Nephron (organoid): ENCODE data around the gene FILIP1.

Source experiments
- H3K27ac Mint-ChIP-seq, 3 experiments: 2 replicates each; pipeline ENCODE4 v1.8.0; 2020; ENCODE audit warnings: mixed read lengths in 3 of 3, mild to moderate bottlenecking in 2 of 3, moderate library complexity in 1 of 3
- H3K27me3 Mint-ChIP-seq: 2 replicates; pipeline ENCODE4 v1.8.0; 2021; ENCODE audit warnings: low read depth, mild to moderate bottlenecking, moderate library complexity, mixed read lengths
- H3K36me3 Mint-ChIP-seq: 2 replicates; pipeline ENCODE4 v1.8.0; 2020; ENCODE audit warnings: low read depth, mixed read lengths
- H3K4me1 Mint-ChIP-seq: 2 replicates; pipeline ENCODE4 v1.8.0; 2020; ENCODE audit warnings: mixed read lengths
- H3K4me3 Mint-ChIP-seq, 3 experiments: 2 replicates each; pipeline ENCODE4 v1.8.0; 2020; ENCODE audit warnings: mild to moderate bottlenecking in 3 of 3, mixed read lengths in 3 of 3, moderate library complexity in 2 of 3
- H3K9me3 Mint-ChIP-seq: 2 replicates; pipeline ENCODE4 v1.8.0; 2020; ENCODE audit warnings: mixed read lengths
- TF ChIP-seq, protein P1 (sequence below), 3 experiments: fragments of 200-600 bp; sonication (generic); IDR thresholded peaks; one replicate each; pipeline ENCODE4 v1.5.0; 2021; ENCODE audit warnings: antibody characterized with exemption in 3 of 3; ENCODE audit not compliant: unreplicated experiment in 3 of 3

Gene FILIP1

DNA sequence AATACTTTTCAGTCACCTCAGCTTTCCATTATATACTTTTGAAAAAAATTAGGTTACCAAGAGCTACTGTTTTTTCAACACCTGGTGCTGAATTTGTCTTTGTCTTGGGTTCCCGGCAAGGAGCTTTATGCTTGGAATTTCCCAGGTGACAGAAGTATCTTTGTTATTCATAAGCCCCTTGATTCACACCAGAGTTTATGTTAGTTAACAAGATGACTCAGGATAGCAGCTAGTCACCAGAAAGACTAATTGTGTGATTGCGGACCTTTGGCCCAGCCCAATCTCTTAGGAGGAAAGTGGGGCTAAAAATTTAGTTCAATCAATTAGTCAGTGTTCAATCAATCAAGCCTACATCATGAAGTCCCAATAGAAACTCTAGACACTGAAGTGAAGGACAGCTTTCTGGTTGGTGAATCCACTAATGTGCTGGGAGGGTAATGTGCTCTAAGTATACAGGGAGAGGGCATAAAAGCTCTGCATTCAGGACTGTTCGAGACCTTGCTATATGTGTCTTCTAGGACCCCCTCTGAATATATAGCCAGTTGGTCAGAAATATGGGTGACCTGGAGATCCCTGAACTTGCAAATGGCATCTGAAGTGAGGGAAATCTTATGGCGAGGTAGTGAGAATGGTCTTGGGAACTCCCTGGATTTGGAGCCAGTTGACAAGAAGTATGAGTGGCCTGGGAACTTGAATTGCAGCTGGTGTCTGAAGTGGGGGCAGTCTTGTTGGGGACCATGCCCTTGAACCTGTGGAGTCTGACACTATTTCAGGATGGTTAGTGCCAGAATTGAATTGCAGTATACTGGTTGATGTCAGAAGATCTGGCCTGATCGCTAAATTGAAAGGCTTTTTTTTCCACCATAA is 225.2 kb downstream of the FILIP1 start:
- Mint-ChIP-seq H3K27ac (no peak overlapping the region), H3K9me3 (no peaks in the 10 kb centered on the region), H3K27me3 (no peaks in the 10 kb centered on the region), H3K4me3 (no peak overlapping the region), H3K4me1 (peaks cover 11% of the 10 kb centered on the region), H3K36me3 (peaks cover 29% of the 10 kb centered on the region)
- TF ChIP-seq, protein P1, sequence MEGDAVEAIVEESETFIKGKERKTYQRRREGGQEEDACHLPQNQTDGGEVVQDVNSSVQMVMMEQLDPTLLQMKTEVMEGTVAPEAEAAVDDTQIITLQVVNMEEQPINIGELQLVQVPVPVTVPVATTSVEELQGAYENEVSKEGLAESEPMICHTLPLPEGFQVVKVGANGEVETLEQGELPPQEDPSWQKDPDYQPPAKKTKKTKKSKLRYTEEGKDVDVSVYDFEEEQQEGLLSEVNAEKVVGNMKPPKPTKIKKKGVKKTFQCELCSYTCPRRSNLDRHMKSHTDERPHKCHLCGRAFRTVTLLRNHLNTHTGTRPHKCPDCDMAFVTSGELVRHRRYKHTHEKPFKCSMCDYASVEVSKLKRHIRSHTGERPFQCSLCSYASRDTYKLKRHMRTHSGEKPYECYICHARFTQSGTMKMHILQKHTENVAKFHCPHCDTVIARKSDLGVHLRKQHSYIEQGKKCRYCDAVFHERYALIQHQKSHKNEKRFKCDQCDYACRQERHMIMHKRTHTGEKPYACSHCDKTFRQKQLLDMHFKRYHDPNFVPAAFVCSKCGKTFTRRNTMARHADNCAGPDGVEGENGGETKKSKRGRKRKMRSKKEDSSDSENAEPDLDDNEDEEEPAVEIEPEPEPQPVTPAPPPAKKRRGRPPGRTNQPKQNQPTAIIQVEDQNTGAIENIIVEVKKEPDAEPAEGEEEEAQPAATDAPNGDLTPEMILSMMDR (IDR thresholded peaks at IDR 0.05; ENCODE audit: unreplicated experiment in 3 of 3), result no peak

DNA sequence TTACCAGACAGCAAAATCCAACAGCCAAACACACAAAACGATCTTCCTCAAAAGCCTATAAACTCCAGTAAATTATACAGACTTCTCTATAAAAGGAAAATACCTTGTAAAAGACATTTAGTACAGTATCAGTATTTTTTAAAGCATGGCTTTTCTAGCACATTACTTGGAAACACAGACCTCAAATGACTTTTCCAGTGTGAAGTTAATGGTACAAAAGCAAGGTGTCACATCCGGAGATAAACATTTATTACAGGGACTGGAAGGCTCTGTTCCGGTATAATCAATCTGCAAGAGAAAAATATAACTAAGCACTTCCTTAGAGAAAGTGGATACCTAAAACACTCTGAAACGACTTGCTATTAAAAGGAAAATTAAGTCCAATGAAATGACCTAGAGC is 226.1 kb downstream of the FILIP1 start:
- H3K27ac Mint-ChIP-seq, result no peak overlapping the region
- H3K4me1 Mint-ChIP-seq, result peaks cover 11% of the 10 kb centered on the region
- H3K4me3 Mint-ChIP-seq, result no peak overlapping the region
- H3K9me3 Mint-ChIP-seq, result no peaks in the 10 kb centered on the region
- H3K36me3 Mint-ChIP-seq, result peaks cover 31% of the 10 kb centered on the region
- H3K27me3 Mint-ChIP-seq, result no peaks in the 10 kb centered on the region
- TF ChIP-seq, protein P1 (IDR thresholded peaks at IDR 0.05; ENCODE audit: unreplicated experiment in 3 of 3), result no peak

DNA sequence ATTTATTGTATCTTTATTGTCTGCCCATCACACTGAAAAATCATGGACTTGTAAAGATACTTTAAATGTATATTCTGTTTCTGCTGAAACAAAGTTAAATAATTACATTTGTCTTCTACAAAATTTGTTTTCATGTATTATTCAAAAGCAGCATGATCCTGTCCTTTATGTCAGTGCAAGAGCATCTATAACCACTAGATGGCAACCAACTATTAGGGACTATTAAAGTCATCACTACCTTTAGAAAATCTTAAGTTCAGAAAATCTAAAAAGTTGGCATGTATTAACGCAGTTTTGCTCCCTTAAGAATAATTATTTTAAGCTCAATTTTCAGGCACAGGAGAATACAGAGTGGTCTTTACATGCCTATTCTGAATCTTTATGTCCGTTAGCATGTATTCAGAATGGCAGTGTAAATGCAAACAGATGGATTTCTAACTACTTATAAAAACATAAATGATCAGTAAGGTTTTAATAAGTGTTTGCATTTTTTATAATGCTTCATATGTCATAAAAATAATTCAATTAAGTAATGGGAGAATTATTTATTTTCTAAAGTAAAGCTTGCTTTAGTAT is 226.8 kb downstream of the FILIP1 start:
- Mint-ChIP-seq H3K4me1 (peaks cover 11% of the 10 kb centered on the region), H3K4me3 (no peak overlapping the region), H3K36me3 (peaks cover 25% of the 10 kb centered on the region), H3K27me3 (no peaks in the 10 kb centered on the region), H3K9me3 (no peaks in the 10 kb centered on the region), H3K27ac (no peak overlapping the region)
- TF ChIP-seq, protein P1 (IDR thresholded peaks at IDR 0.05; ENCODE audit: unreplicated experiment in 3 of 3), result peak; percentile 74 to 81 (median 75)

DNA sequence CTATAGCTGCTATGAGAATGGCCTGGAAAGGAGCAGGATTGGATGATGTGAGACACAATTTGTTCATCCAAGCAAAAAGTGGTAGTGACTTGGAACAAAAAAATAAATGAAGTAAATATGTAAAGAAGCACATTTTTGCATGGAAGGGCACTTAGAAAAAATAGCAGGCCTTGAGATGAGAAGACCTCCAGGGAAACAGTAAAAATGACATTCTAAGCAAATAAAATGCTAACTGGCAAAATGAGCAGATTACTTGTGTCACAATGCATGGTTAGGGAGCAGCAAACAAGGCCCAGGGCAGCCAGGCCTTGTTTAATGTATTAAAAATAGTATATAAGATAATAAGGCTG is 230.2 kb downstream of the FILIP1 start:
- Mint-ChIP-seq H3K27me3 (no peaks in the 10 kb centered on the region), H3K4me3 (no peak overlapping the region), H3K36me3 (peaks cover 21% of the 10 kb centered on the region), H3K4me1 (peaks cover 11% of the 10 kb centered on the region), H3K9me3 (no peaks in the 10 kb centered on the region), H3K27ac (no peak overlapping the region)
- TF ChIP-seq, protein P1 (IDR thresholded peaks at IDR 0.05; ENCODE audit: unreplicated experiment in 3 of 3), result no peak

DNA sequence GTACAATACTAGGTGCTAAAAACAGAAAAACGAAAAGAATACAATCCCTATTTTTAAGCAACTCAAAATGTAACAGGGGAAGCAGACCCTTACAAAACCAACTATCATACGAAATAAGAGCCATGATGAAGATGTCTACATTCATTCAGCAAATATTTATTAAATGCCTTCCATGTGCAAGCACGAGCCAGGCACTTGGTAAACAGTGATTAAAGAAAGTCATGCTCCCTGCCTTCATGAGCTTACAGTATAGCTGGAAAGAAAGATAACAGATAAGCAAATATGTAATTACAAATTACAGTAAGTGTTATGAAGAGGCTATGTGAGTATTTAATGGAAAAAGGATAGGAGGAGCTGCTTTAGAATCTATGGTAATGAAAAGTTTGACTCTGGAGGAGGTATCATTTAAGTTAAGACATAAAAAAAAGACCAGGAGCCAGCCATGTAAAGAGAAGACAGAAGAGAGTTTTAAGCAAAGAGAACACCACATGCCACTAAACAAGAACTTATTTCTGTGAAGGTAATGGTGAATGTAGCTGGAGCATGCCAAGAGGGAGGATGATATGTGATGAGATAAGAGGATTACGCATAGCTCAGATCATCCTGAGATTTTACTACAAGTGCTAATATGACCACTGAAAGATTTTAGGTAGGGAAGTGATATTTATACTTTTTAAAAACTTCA is 230.7 kb downstream of the FILIP1 start:
- H3K27me3 Mint-ChIP-seq, result no peaks in the 10 kb centered on the region
- H3K4me3 Mint-ChIP-seq, result no peak overlapping the region
- H3K4me1 Mint-ChIP-seq, result peaks cover 11% of the 10 kb centered on the region
- TF ChIP-seq, protein P1 (IDR thresholded peaks at IDR 0.05; ENCODE audit: unreplicated experiment in 3 of 3), result no peak
- no peaks in the 10 kb centered on the region for H3K9me3 Mint-ChIP-seq
- H3K36me3 Mint-ChIP-seq, result peaks cover 24% of the 10 kb centered on the region
- H3K27ac Mint-ChIP-seq, result no peak overlapping the region
